HG02852 (cell line): ENCODE measurements around the gene ZNF385C.
"Not testable (repeated sequence)": the region's sequence is repeated elsewhere in the genome, so short reads cannot be mapped to it uniquely, and the experiment has no call there.

Source experiments
- ATAC-seq: cut with Tn5 transposase; IDR thresholded peaks from one replicate; pipeline ENCODE4 v1.9.1; 2021; ENCODE audit warnings: mild to moderate bottlenecking, moderate library complexity; ENCODE audit not compliant: unreplicated experiment

The ZNF385C gene

GRCh38 chr17:42097691-42098631 lies at the start of gene ZNF385C:
ZNF385C (minus strand) TSS chr17:42098473; CDS start chr17:42063056, 35,417 bp downstream.
- no peak for ATAC-seq

GRCh38 chr17:42146911-42147607 lies 48.8 kb upstream of the ZNF385C start:
- ATAC-seq: no peak

- ATAC-seq: not testable (repeated sequence)
These were observed 44.9 kb upstream of the ZNF385C start for GRCh38 chr17:42143138-42143537.

GRCh38 chr17:42142371-42142896 lies 44.2 kb upstream of the ZNF385C start:
- ATAC-seq: no peak

- ATAC-seq: no peak
These were observed 43.1 kb upstream of the ZNF385C start for GRCh38 chr17:42141382-42141781.

GRCh38 chr17:42140690-42141089 lies 42.4 kb upstream of the ZNF385C start:
- not testable (repeated sequence) for ATAC-seq

GRCh38 chr17:42138749-42139492 lies 40.6 kb upstream of the ZNF385C start:
- no peak for ATAC-seq

GRCh38 chr17:42136654-42137051 lies 38.4 kb upstream of the ZNF385C start:
- ATAC-seq: no peak

- ATAC-seq: no peak
These were observed 37.7 kb upstream of the ZNF385C start for GRCh38 chr17:42135664-42136653.

- ATAC-seq: no peak
These were observed 36.9 kb upstream of the ZNF385C start for GRCh38 chr17:42135151-42135550.

GRCh38 chr17:42133461-42134041 lies 35.3 kb upstream of the ZNF385C start:
- peak; percentile 54 for ATAC-seq

GRCh38 chr17:42132941-42133340 lies 34.7 kb upstream of the ZNF385C start:
- no peak for ATAC-seq

GRCh38 chr17:42131981-42132432 lies 33.7 kb upstream of the ZNF385C start:
- no peak for ATAC-seq

GRCh38 chr17:42131232-42131631 lies 33.0 kb upstream of the ZNF385C start:
- no peak for ATAC-seq

- ATAC-seq: no peak
These were observed 32.1 kb upstream of the ZNF385C start for GRCh38 chr17:42130310-42130936.

- ATAC-seq: no peak
These were observed 31.0 kb upstream of the ZNF385C start for GRCh38 chr17:42129109-42129837.

GRCh38 chr17:42127414-42127813 lies 29.1 kb upstream of the ZNF385C start:
- no peak for ATAC-seq

GRCh38 chr17:42126836-42127235 lies 28.6 kb upstream of the ZNF385C start:
- no peak for ATAC-seq
